NCI-H774 (cell line): ENCODE data around the gene EIF4G3.

Experiments used
- DNase-seq: peaks from one replicate; lab custom pipeline; 2025; lab: John Stamatoyannopoulos, UW

Gene EIF4G3

GRCh38 chr1:20988943-20989342, 187.8 kb downstream of the EIF4G3 start:
- no peak for DNase-seq

- DNase-seq, result no peak
Observed at GRCh38 chr1:20987831-20988825, 188.6 kb downstream of the EIF4G3 start.

- DNase-seq, result no peak
Observed at GRCh38 chr1:20983297-20983889, 193.3 kb downstream of the EIF4G3 start.

- DNase-seq, result no peak
Observed at GRCh38 chr1:20982316-20982715, 194.4 kb downstream of the EIF4G3 start.

GRCh38 chr1:20981915-20982314, 194.8 kb downstream of the EIF4G3 start:
- no peak for DNase-seq

- DNase-seq, result no peak
Observed at GRCh38 chr1:20980051-20980450, 196.6 kb downstream of the EIF4G3 start.

- no peak for DNase-seq
Observed at GRCh38 chr1:20978413-20978812, 198.3 kb downstream of the EIF4G3 start.

- no peak for DNase-seq
Observed at GRCh38 chr1:20975668-20976067, 201.0 kb downstream of the EIF4G3 start.

GRCh38 chr1:20974951-20975350, 201.7 kb downstream of the EIF4G3 start:
- DNase-seq, result no peak

- DNase-seq, result no peak
Observed at GRCh38 chr1:20974069-20974468, 202.6 kb downstream of the EIF4G3 start.

- no peak for DNase-seq
Observed at GRCh38 chr1:20972855-20973254, 203.8 kb downstream of the EIF4G3 start.

- DNase-seq, result peak; percentile 1
Observed at GRCh38 chr1:20964540-20965484, 211.9 kb downstream of the EIF4G3 start.

- no peak for DNase-seq
Observed at GRCh38 chr1:20962576-20963258, 214.0 kb downstream of the EIF4G3 start.

- no peak for DNase-seq
Observed at GRCh38 chr1:20958430-20958829, 218.3 kb downstream of the EIF4G3 start.

GRCh38 chr1:20956272-20956671, 220.4 kb downstream of the EIF4G3 start:
- DNase-seq, result no peak

GRCh38 chr1:20950679-20951078, 226.0 kb downstream of the EIF4G3 start:
- DNase-seq, result no peak

GRCh38 chr1:20949871-20950590, 226.7 kb downstream of the EIF4G3 start:
- DNase-seq, result no peak

- DNase-seq, result no peak
Observed at GRCh38 chr1:20948101-20948500, 228.6 kb downstream of the EIF4G3 start.

- no peak for DNase-seq
Observed at GRCh38 chr1:20947409-20947808, 229.3 kb downstream of the EIF4G3 start.

GRCh38 chr1:20936621-20937020, 240.1 kb downstream of the EIF4G3 start:
- no peak for DNase-seq

GRCh38 chr1:20936216-20936615, 240.5 kb downstream of the EIF4G3 start:
- no peak for DNase-seq
